Embryonic facial prominence (tissue), 1 donor: ENCODE results near the gene SERBP1.
"Not testable (repeated sequence)": the region's sequence is repeated elsewhere in the genome, so short reads cannot be mapped to it uniquely, and the experiment has no call there.

Experiments used
- DNase-seq: peaks from one replicate; pipeline ENCODE4 v3.0.0-alpha.2; 2016; ENCODE audit errors: extremely low spot score

Gene SERBP1

GRCh38 chr1:67440339-67440738, 10.1 kb upstream of the SERBP1 start:
- no peak for DNase-seq

GRCh38 chr1:67439277-67440029, 9.3 kb upstream of the SERBP1 start:
- DNase-seq = no peak

GRCh38 chr1:67437961-67438360, 7.8 kb upstream of the SERBP1 start:
- DNase-seq = no peak

GRCh38 chr1:67436511-67437055, 6.4 kb upstream of the SERBP1 start:
- no peak for DNase-seq

- no peak for DNase-seq
Measured at GRCh38 chr1:67434491-67434890, 4.3 kb upstream of the SERBP1 start.

- no peak for DNase-seq
Measured at GRCh38 chr1:67433837-67434236, 3.6 kb upstream of the SERBP1 start.

GRCh38 chr1:67432745-67433144, 2.5 kb upstream of the SERBP1 start:
- no peak for DNase-seq

- DNase-seq = no peak
Measured at GRCh38 chr1:67431869-67432578, 1.8 kb upstream of the SERBP1 start.

GRCh38 chr1:67431156-67431765, 1.1 kb upstream of the SERBP1 start:
- DNase-seq = no peak

GRCh38 chr1:67429528-67430357, 459 bp downstream of the SERBP1 start:
- DNase-seq = no peak

GRCh38 chr1:67429011-67429527, 1.1 kb downstream of the SERBP1 start:
- DNase-seq = no peak

GRCh38 chr1:67427947-67428346, 2.3 kb downstream of the SERBP1 start:
- DNase-seq = no peak

GRCh38 chr1:67427465-67427864, 2.7 kb downstream of the SERBP1 start:
- DNase-seq = no peak

GRCh38 chr1:67420835-67421492, 9.2 kb downstream of the SERBP1 start:
- DNase-seq = no peak

GRCh38 chr1:67418839-67419586, 11.2 kb downstream of the SERBP1 start:
- no peak for DNase-seq

GRCh38 chr1:67417733-67418132, 12.5 kb downstream of the SERBP1 start:
- DNase-seq = not testable (repeated sequence)

GRCh38 chr1:67415041-67415440, 15.2 kb downstream of the SERBP1 start:
- DNase-seq = no peak

GRCh38 chr1:67414574-67414973, 15.6 kb downstream of the SERBP1 start:
- DNase-seq = no peak

- not testable (repeated sequence) for DNase-seq
Measured at GRCh38 chr1:67413101-67413500, 17.1 kb downstream of the SERBP1 start.

- no peak for DNase-seq
Measured at GRCh38 chr1:67408148-67408547, 22.1 kb downstream of the SERBP1 start.
